GM19025 (cell line): ENCODE results near the gene PPP1R13B.

ENCODE experiments used
- ATAC-seq: cut with Tn5 transposase; IDR thresholded peaks from one replicate; pipeline ENCODE4 v1.9.1; 2021; ENCODE audit warnings: mild to moderate bottlenecking, low read depth, moderate library complexity; ENCODE audit not compliant: unreplicated experiment

Gene PPP1R13B

DNA sequence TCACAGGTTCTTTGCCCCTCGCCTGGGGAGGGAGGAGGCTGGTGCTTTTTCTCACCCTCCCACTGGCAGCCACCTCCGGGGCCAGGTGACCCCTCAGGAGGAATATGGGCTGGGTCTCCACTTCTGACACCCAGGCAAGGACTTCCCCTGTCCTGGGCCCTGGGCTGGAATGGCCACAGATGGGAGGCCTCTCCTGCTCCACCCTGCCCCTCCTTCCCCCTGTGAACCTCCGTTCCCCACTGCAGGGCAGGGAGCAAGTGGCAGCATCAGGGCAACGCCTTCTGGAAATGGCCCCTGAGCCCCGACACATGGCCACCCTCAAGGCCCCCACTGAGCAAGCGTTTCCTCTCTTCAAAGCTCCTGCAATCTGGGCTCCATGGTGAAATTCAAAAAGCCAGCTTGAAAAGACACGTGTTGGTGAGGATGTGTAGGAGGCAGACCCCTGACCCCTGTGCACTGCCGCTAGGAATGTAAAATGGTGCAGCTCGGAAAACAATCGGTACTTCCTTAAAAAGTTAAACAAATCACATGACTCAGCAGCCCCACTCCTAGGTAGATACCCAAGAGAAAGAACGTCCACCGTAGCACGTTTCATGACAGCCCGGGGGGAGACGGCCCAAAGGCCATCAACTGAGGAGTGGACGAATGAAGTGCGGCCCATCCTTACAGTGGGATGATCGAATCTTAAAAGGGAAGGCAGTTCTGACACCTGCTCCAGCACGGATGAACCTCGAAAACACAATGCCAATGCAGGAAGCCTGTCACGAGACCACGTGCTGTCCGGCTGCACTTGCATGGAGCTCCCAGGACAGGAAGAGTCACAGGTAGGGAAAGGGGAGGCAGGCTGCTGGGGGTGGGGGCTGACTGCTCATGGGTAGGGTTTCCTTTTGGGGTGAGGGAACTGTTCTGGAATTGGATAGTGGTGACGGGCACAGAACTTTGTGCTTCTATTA lies 143.7 kb downstream of the PPP1R13B start:
- no peak for ATAC-seq

DNA sequence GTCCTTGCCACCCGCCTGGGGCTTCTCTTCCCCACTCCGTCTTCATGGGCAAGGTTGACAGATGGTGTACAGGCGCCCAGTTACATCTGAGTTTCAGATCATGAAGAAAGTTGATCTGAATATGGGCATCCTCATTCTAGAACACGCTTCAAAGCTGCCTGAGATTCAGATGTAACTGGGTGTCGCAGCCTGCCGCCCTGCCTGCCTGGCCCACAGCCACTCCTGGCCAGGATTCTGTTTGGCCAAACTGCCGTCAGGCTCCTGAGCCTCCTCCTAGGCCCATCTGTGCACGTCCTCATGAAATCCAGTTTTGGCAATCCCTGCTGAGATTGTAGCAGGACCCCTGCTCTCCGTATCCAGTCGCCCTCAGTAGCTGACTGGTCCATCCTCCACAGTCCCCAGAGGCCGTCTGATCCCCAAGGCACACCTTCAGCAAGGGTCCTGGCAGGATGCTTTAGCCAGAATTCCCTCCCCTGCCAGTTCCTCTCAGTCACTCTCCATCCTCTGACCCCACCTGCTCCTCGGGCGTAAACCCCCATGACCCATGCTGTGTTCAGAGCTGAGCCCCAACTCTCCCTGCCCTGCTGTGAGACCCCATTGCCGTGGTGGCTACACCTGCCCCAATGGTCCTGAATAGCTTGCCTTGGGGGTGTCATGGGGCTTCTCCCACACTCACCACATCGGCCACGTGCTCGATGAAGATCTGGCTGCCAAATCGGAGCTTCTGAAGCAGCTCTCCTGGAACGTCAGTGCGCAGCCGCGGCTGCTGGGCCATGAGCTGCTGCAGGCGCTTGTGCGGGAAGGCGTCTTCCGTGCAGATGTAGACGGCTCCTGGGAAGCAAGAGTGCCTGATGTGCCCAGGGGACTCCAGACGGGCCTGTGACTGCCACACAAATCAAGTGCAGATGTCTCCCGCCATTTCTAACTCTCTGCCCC lies 144.6 kb downstream of the PPP1R13B start:
- ATAC-seq: no peak

DNA sequence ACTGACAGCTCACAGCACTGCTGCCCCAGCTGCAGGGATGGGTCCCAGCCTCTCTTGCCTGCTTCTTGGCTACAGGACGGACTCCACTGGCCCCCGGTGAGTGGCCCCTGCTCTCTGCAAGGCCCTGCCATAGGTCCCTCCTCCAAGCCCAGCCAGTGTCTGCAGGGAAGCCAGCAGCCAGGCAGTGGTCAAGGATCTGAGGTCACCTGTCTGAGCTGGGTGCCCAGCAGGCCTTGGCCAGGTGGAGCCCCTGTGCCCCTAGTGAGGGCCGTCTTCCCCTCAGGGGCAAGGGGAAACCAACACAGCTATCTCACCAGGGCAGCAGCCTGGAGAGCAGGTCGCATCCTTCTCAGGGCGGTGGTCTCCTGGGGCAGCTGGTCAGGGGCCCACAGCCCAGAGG lies 145.3 kb downstream of the PPP1R13B start:
- no peak for ATAC-seq

- ATAC-seq: no peak
Measured at GRCh38 chr14:103700753-103701490, 146.5 kb downstream of the PPP1R13B start.

GRCh38 chr14:103699901-103700752 lies 147.2 kb downstream of the PPP1R13B start:
- no peak for ATAC-seq

GRCh38 chr14:103699261-103699661 lies 148.1 kb downstream of the PPP1R13B start:
- ATAC-seq: no peak

DNA sequence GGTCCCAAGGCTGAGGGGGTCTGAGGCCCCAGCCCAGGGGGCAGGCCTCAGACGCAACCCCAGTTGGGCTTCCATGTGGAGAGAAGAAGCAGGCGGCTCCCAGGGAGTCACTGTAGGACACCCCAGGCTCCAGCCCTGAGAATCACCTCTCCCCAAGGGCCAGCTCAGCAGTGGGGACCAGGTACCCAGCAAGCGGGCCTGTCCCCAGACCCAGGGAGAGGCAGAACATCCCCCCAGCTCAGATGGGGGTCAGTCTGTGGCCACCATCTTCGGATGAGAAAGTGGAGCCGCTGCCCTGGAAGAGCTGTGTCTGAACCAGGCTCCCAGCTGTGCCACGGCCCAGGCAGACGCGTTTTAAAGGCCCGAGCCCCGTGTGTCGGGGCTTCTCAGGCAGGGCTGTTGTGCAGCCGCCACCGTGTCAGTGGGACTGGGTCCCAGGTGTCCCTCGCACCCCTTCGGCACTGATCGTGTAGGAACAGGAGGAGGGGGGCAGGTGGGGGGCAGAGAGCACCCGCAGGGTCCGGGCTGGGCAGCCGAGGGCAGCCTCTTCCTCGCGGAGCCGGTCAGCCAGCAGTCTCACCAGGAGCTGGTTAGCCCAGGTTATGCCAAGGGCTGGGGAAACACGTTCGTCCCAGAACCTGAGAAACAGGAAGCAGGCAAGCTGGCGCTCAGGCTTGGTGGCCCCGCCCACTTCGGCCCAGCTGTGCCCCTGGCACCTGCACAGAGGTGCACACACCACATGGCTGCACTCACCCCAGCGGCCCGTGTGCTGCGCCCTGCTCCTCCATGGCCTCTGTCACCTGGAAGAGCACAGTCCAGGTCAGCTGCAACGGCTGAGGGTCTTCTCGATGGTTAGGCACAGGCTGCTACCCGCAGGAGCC lies 148.8 kb downstream of the PPP1R13B start:
- ATAC-seq: no peak

DNA sequence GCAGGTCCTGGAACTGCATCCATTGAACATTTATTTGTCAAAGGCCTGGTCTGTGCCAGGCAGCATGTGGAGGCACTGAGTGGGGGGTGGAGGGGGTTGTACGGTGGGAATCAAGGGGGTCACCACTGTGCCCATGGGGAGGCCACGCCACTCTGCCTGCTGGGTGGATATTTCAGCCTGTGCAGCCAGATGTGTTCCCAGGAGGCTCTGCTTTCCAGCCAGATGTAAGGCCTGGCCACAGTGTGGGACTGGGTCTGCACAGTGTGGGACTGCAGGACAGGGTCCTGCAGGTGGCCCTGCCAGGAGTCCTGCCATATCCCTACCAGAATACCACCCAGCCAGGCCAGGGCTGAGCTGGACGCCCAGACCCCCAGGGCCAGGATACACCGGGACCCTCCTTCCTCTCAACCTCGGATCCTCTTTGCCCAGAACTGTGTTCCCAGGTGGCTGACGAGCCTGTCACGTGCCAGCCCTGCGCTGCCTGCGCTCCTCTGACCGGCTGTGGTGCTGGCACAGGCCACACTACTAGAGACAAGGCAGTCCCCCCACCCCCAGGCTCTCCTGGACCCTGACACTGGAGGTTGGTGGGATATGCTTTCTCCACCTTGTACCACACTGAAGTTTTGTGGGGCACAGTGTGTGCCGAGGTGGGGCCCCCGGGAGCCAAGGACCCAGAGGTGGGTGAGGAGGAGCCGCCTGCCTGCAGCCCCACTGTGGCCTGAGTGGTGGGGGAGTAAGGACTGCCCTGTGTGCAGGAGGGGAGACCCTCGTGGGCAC lies 149.6 kb downstream of the PPP1R13B start:
- no peak for ATAC-seq

DNA sequence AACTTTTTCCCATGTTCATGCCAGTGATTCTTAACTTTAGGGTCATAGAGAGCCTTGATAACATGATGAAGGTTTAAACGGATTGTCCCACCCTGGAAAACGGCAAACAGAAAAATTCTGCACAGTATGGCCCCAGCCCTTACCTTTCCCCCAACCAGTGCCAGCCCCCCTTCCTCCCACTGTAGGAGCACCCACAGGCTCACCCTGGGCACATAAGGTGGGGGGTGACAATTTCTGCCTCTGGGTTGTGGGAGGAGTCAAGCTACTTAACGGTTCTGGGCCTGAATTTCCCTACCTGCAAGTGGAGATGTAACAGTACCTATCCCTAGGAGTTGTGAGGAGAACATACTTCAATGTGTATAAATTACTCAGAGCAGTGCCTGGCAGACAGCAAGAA lies 150.2 kb downstream of the PPP1R13B start:
- no peak for ATAC-seq

DNA sequence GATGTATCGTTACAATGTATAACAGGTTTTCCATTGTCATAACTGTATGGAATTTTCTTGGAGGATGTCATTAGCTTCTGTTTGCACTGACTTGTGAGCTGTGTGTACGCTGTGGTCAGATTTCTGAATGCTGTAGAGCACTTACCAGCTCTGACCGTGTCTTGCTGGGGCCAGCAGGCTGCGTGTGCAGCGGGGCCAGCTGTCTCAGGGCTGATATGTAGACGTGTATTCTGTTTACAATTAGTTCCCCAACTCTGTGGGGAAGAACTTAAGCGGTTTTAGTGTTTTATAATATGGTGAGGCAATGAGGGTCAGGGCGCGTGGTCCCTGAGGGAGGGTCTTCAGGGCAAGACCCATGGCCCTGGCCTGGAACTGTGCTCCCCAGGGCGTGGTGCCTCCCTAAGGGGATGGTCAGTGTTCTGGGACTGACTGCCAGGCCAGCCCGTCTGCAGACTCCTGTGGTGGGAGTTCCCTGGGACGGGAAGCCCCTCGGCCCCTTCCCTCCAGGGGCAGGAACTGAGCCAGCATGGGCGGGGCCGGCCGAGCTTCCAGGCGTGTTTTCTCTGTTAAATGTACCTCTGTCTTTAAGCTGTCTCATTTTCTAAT lies 150.8 kb downstream of the PPP1R13B start:
- no peak for ATAC-seq

DNA sequence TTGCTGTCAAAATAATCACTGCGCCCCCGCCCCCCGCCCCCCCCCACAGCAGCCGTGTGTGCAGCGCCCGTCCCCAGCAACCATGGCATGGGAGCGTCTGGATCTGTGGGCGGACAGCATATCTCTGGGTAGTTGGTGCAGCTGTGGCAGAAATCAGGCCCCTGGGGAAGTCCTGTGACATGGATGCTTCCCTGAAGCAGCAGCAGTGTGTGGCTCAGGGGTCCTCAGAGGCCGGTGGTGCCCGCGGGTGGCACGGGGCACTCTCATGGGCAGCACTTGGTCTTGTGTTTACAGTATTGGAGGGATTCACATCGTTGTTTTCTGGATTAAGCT lies 151.3 kb downstream of the PPP1R13B start:
- no peak for ATAC-seq

GRCh38 chr14:103695296-103696069 lies 151.9 kb downstream of the PPP1R13B start:
- ATAC-seq: no peak

GRCh38 chr14:103694572-103695026 lies 152.8 kb downstream of the PPP1R13B start:
- no peak for ATAC-seq

DNA sequence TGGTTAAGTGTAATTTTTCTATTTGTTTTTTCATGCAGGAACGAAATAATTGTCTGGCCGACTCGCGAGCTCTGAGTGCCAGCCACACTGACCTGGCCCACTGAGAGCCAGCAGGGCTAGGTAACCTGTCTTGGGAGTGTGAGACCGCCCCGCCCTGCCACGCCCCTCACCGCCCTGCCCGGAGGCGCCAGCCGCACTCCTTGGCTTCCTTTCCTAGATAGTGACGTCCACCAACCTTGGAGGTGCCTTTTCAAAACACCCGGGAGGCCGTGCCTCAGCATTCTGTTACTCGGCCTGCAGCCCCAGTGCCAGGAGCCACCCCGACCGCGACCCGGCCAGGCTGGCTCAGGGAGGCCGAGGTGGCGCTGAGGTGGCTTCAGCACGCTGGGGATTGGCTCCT lies 153.9 kb downstream of the PPP1R13B start:
- no peak for ATAC-seq

DNA sequence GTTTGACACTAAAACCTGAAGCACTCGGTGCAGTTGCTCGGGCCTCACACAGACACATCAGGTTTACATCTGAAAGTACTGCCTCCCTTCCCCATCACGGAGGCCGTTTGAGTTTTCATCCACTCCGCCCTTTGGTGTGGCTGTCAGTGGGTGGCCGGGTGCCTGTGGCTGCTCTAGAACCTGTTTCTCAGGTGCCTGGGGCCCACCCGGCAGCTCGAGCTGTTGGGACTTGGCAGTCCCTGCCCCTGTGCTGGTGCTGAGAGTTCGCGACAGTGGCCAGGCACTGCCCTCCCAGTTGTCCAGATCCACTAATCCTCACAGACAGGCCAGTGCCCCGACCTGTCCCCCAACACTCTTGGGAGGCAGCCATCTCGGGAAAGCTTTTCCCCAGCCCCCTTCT lies 154.5 kb downstream of the PPP1R13B start:
- no peak for ATAC-seq

DNA sequence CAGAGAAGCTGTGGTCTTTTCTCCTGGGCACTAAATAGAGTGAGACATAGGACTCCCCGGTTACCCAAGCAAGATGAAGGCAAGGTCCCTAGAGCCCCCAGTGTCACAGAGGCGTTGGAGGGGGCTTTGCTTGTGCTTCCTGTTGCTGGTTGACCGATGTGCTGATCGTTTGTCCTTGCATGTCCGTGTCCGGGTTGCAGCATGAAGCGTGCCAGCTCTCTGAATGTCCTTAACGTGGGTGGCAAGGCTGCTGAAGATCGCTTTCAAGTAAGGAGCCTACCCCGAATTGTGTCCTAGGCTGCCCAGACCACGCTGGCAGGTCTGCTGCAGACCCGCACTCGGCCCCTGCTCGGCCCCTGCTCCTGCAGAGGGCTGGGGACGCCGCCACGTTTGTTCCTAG lies 155.2 kb downstream of the PPP1R13B start:
- no peak for ATAC-seq

DNA sequence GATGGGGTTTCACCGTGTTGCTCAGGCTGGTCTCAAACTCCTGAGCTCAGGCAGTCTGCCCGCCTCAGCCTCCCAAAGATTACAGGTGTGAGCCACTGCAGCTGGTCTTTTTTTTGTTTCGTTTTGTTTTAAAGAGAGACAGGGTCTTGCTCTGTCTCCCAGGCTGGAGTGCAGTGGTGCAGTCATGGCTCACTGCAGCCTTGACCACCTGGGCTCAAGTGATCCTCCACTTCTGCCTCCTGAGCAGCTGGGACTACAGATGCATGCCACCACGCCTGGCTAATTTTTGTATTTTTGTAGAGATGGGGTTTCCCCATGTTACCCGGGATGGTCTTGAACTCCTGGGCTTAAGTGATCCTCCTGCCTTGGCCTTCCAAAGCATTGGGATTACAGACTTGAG lies 155.7 kb downstream of the PPP1R13B start:
- peak; percentile 67 for ATAC-seq
